Fibroblast of mammary gland (primary cell): ENCODE results near the gene TLR4.
A peak's percentile ranks its signal among the peaks of the same experiment; 100 is the strongest.

Experiments used
- DNase-seq: peaks from one replicate; pipeline ENCODE4 v3.0.0-alpha.2; 2010; ENCODE audit warnings: low read depth
- H3K4me3 ChIP-seq: 2 replicates; pipeline ENCODE4 v1.5.1; 2011; ENCODE audit warnings: low read depth, mild to moderate bottlenecking, low read length, moderate library complexity; ENCODE audit not compliant: control insufficient read depth
- CTCF ChIP-seq: conservative IDR thresholded peaks from 2 replicates; pipeline ENCODE4 v1.5.1; 2011; ENCODE audit warnings: low read depth, low read length, inconsistent platforms; ENCODE audit not compliant: control insufficient read depth, insufficient read depth

The TLR4 gene

DNA sequence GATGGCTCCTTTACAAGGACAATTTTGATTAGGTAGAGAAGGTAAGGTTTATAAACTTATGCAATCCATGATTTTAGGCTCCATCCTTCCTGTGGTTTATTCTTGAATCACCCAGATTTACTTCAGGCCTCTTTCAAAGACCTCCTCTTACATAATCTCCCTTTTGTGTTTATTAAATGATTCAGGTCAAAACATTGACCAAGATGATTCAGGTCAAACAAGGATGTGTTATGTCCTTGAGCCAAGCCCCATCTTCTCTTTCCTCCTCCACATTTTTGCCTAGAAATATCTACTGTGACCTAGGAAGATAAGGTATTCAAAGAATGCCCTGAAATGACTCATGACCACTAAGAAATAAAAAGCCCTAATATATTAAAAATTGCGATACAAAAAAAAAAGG, 31.8 kb upstream of the TLR4 start:
- TF ChIP-seq CTCF, result no peak
- H3K4me3 ChIP-seq, result no peak overlapping the region
- peak; percentile 56 for DNase-seq

DNA sequence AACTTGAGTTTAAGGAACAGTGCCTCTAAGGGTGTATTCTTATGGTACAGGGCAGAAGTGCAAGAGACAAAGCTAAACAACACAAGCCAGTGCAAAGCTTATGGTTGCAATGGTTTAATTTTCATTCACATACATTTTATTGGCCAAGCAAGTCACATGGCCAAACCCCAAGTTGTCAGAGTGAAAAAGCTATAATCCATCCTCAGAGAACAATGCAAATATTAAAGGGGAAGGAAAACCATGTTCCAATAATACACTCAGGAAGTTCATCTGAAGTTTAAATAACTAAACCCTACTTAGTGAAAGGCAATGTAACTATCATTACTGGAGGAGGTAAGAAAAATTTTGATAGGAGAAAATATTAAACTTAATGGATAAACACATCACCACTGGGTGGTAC, 26.6 kb upstream of the TLR4 start:
- DNase-seq, result no peak
- no peak for TF ChIP-seq CTCF
- H3K4me3 ChIP-seq, result no peak overlapping the region

DNA sequence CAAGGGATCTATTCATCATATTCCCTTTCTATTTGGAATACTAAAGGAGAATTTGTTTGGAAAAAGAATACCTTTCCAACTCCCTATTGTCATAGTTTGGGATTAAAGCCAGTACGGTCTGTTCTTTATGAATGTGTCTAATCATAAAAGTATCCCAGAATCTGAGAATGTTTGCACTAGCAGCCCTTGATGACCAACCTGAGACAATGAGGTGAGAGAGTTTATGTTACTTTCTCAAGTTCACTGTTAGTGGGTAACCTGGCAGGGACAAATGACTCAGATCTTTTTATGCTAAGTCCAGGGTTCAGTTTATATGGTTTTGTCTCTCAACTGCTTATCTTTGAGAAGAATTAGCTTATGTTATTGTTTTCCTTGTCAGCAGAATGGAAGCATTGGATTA, 25.3 kb upstream of the TLR4 start:
- DNase-seq, result peak; percentile 2
- no peak overlapping the region for H3K4me3 ChIP-seq
- TF ChIP-seq CTCF, result no peak

DNA sequence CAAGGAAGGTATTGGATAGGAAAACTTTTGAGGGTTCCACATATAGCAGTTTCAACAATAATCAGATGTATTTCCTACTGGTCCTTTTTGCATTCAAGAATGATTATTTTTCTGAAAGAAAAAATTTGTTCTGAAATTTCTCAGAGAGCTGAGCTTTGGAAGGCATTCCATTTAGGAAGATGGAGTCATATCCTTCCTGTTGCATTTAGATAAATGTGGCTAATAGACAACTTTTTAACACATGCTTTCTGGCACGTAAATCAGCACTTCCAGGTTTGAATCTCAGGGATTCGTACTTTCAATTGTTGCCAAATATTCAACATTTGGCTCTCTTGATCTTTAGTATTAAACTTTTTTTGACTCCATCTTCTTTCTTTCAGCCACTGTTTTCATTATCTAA, 24.8 kb upstream of the TLR4 start:
- DNase-seq, result no peak
- no peak overlapping the region for H3K4me3 ChIP-seq
- TF ChIP-seq CTCF, result no peak

GRCh38 chr9:117681888-117682287, 22.3 kb upstream of the TLR4 start:
- no peak overlapping the region for H3K4me3 ChIP-seq
- TF ChIP-seq CTCF, result no peak
- DNase-seq, result no peak

DNA sequence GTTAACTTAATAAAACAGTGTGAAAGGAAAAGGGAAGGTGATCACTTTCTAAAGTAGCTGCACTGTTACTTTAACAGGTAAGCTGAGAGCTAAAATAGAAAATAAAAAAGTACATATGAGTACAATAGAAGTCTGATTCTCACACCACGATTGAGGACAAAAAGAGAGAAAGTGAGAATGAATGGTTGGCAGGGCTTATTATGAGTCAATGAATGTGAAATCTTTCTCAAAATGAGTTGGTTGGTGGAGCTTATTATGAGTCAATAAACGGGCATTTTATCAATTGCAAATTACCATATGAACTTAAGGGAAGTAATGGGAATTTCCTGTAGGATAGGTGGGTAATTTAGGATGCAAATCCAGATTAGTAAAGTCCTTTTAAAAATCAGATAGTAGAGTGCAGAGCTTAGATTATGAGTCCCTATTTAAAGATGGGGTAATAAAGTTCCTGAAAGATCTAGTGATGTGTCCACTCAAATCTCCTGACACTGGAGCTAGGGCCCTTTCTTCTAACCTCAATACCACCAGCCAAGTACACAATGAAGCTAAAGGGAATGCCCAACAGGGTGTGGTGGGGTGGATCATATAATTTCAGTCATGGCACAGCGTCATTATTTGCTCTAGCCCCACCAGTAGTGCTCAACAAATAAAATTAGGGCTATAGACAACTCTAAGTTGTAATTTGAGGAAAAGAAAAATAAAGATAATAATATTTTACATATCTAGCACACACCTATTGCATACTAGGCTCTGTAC, 21.1 kb upstream of the TLR4 start:
- H3K4me3 ChIP-seq, result no peak overlapping the region
- DNase-seq, result peak; percentile 26
- TF ChIP-seq CTCF, result no peak

DNA sequence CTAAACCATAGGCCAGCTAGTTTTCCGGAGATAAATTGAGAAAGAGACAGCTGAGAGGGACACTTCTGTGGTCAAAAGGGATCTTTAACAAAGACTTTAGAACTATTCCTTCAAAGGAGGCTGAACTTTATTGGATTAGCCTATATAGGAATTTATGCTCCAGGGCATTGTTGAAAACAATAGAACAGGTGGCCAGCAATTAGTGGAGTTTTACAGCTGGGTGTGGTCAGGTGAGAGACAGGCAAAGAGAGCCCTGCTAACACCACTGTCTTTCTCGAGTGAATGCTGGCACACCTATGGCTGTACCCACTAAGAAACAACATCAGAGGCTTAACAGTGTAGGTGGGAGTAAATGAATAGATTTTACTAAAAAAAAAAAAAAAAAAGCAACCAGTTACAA, 16.7 kb upstream of the TLR4 start:
- H3K4me3 ChIP-seq, result no peak overlapping the region
- DNase-seq, result no peak
- no peak for TF ChIP-seq CTCF
